ENCODE data around the gene TPD52L1.
A peak's percentile ranks its signal among the peaks of the same experiment; 100 is the strongest.

The TPD52L1 gene

GRCh38 chr6:125307150-125307838 lies 153.7 kb downstream of the TPD52L1 start:
- H3K27me3 Mint-ChIP-seq (ENCODE audit: low read depth, poor library complexity) = no peaks in the 10 kb centered on the region
- no peak for TF ChIP-seq CTCF (IDR thresholded peaks at IDR 0.05)
- H3K36me3 Mint-ChIP-seq (ENCODE audit: low read depth) = no peaks in the 10 kb centered on the region
- no peak for DNase-seq
- H3K4me3 Mint-ChIP-seq = no peak overlapping the region
- H3K9me3 Mint-ChIP-seq = peaks cover 11% of the 10 kb centered on the region
- H3K4me1 Mint-ChIP-seq = peaks cover 29% of the 10 kb centered on the region
- no peak overlapping the region for H3K27ac Mint-ChIP-seq

GRCh38 chr6:125307964-125308615 lies 154.5 kb downstream of the TPD52L1 start:
- no peak overlapping the region for H3K27ac Mint-ChIP-seq
- H3K4me1 Mint-ChIP-seq = peaks cover 30% of the 10 kb centered on the region
- no peak overlapping the region for H3K4me3 Mint-ChIP-seq
- no peak for TF ChIP-seq CTCF (IDR thresholded peaks at IDR 0.05)
- peaks cover 11% of the 10 kb centered on the region for H3K9me3 Mint-ChIP-seq
- no peaks in the 10 kb centered on the region for H3K27me3 Mint-ChIP-seq (ENCODE audit: low read depth, poor library complexity)
- no peaks in the 10 kb centered on the region for H3K36me3 Mint-ChIP-seq (ENCODE audit: low read depth)
- no peak for DNase-seq

GRCh38 chr6:125310994-125311649 lies 157.5 kb downstream of the TPD52L1 start:
- no peak overlapping the region for H3K4me3 Mint-ChIP-seq
- no peaks in the 10 kb centered on the region for H3K27me3 Mint-ChIP-seq (ENCODE audit: low read depth, poor library complexity)
- H3K27ac Mint-ChIP-seq = no peak overlapping the region
- H3K4me1 Mint-ChIP-seq = peaks cover 23% of the 10 kb centered on the region
- no peaks in the 10 kb centered on the region for H3K9me3 Mint-ChIP-seq
- DNase-seq = peak; percentile 26
- TF ChIP-seq CTCF (IDR thresholded peaks at IDR 0.05) = peak; percentile 87
- H3K36me3 Mint-ChIP-seq (ENCODE audit: low read depth) = no peaks in the 10 kb centered on the region

GRCh38 chr6:125312478-125312877 lies 158.9 kb downstream of the TPD52L1 start:
- DNase-seq = no peak
- TF ChIP-seq CTCF (IDR thresholded peaks at IDR 0.05) = no peak
- Mint-ChIP-seq H3K27me3 (ENCODE audit: low read depth, poor library complexity) (no peaks in the 10 kb centered on the region), H3K4me3 (no peak overlapping the region), H3K4me1 (peaks cover 21% of the 10 kb centered on the region), H3K36me3 (ENCODE audit: low read depth) (no peaks in the 10 kb centered on the region), H3K27ac (no peak overlapping the region), H3K9me3 (no peaks in the 10 kb centered on the region)

GRCh38 chr6:125312950-125313349 lies 159.4 kb downstream of the TPD52L1 start:
- no peaks in the 10 kb centered on the region for H3K27me3 Mint-ChIP-seq (ENCODE audit: low read depth, poor library complexity)

More at GRCh38 chr6:125312950-125313349, 159.4 kb downstream of the TPD52L1 start:
- TF ChIP-seq CTCF (IDR thresholded peaks at IDR 0.05) = no peak
- H3K9me3 Mint-ChIP-seq = no peaks in the 10 kb centered on the region
- peak; percentile 11 for DNase-seq
- peaks cover 21% of the 10 kb centered on the region for H3K4me1 Mint-ChIP-seq
- no peak overlapping the region for H3K27ac Mint-ChIP-seq
- no peak overlapping the region for H3K4me3 Mint-ChIP-seq
- H3K36me3 Mint-ChIP-seq (ENCODE audit: low read depth) = no peaks in the 10 kb centered on the region

Data from nephron progenitor cell (in vitro differentiated cells).